Nucleus accumbens (tissue), 56 donors: ENCODE measurements around the gene USP17L17.
"Not testable (repeated sequence)": the region's sequence is repeated elsewhere in the genome, so short reads cannot be mapped to it uniquely, and the experiment has no call there.

Experiments used
- DNase-seq, 56 donors: peaks; one replicate each; lab custom pipeline; 2025; lab: John Stamatoyannopoulos, UW

The USP17L17 gene, protein sequence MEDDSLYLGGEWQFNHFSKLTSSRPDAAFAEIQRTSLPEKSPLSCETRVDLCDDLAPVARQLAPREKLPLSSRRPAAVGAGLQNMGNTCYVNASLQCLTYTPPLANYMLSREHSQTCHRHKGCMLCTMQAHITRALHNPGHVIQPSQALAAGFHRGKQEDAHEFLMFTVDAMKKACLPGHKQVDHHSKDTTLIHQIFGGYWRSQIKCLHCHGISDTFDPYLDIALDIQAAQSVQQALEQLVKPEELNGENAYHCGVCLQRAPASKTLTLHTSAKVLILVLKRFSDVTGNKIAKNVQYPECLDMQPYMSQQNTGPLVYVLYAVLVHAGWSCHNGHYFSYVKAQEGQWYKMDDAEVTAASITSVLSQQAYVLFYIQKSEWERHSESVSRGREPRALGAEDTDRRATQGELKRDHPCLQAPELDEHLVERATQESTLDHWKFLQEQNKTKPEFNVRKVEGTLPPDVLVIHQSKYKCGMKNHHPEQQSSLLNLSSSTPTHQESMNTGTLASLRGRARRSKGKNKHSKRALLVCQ

GRCh38 chr4:9243579-9243978, at the start of gene USP17L17:
TSS of gene USP17L17 (plus strand) at chr4:9243879. CDS start at chr4:9243879, 0 bp downstream.
- DNase-seq, result not testable (repeated sequence)

DNA sequence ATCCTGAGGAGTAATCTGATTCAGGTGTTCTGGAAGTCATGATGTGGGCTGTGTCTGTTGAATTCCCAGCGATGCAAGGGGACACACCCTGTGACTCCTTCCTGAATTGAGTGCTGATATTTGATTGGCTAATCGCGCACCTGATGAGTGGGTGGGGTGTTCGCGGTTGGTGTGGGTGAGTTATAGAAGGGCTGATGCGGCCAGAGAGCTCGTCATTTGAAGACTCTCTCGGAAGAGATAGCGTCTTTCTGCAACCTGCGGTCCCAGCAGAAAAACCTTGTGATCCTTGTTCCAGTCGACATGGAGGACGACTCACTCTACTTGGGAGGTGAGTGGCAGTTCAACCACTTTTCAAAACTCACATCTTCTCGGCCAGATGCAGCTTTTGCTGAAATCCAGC, 33.3 kb upstream of the USP17L17 start, which contains the start of gene USP17L10:
Gene USP17L10, plus strand, starts transcription at position 301 of the 400 bp plus-strand sequence. Its CDS starts 0 bp downstream, at position 301.
- DNase-seq, result not testable (repeated sequence)

DNA sequence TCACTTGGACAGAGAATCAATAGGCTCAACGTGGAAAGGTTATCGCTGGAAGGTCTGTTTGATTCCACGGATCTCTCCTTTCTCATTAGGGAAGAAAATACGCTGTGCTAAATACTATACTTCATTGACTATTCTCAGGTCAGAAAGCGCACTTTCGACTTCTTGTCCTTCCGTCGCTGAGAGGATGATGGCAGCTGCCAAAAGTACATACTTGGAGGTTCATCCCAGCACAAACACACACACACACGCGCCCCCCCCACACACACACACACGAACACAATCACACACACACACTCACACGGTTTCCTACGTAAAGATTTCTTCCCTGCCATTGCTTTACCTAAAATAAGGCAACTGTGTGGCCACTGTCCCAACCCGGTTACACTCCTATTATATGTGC, 29.0 kb upstream of the USP17L17 start:
- not testable (repeated sequence) for DNase-seq

DNA sequence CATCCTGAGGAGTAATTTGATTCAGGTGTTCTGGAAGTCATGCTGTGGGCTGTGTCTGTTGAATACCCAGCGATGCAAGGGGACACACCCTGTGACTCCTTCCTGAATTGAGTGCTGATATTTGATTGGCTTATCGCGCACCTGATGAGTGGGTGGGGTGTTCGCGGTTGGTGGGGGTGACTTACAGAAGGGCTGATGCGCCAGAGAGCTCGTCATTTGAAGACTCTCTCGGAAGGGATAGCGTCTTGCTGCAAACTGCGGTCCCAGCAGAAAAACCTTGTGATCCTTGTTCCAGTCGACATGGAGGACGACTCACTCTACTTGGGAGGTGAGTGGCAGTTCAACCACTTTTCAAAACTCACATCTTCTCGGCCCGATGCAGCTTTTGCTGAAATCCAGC, 28.6 kb upstream of the USP17L17 start, which contains the start of gene USP17L11:
Gene USP17L11, plus strand, starts transcription at position 301 of the 400 bp plus-strand sequence. Its CDS starts 0 bp downstream, at position 301.
- DNase-seq, result not testable (repeated sequence)

DNA sequence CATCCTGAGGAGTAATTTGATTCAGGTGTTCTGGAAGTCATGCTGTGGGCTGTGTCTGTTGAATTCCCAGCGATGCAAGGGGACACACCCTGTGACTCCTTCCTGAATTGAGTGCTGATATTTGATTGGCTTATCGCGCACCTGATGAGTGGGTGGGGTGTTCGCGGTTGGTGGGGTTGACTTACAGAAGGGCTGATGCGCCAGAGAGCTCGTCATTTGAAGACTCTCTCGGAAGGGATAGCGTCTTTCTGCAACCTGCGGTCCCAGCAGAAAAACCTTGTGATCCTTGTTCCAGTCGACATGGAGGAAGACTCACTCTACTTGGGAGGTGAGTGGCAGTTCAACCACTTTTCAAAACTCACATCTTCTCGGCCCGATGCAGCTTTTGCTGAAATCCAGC, 23.8 kb upstream of the USP17L17 start, which contains the start of gene USP17L12:
Gene USP17L12, plus strand, starts transcription at position 301 of the 400 bp plus-strand sequence. Its CDS starts 0 bp downstream, at position 301.
- not testable (repeated sequence) for DNase-seq

GRCh38 chr4:9224596-9224995, 19.1 kb upstream of the USP17L17 start, which contains the start of gene USP17L13:
TSS of gene USP17L13 (plus strand) at chr4:9224896. CDS start at chr4:9224896, 0 bp downstream.
- DNase-seq, result not testable (repeated sequence)

GRCh38 chr4:9230249-9230648, 13.4 kb upstream of the USP17L17 start:
- not testable (repeated sequence) for DNase-seq

- not testable (repeated sequence) for DNase-seq
Measured at GRCh38 chr4:9234085-9234484, 9.6 kb upstream of the USP17L17 start, which contains the start of gene USP17L15. TSS of gene USP17L15 (plus strand) at chr4:9234385. CDS start at chr4:9234385, 0 bp downstream.

- DNase-seq, result not testable (repeated sequence)
Measured at GRCh38 chr4:9238461-9238860, 5.2 kb upstream of the USP17L17 start.

- DNase-seq, result not testable (repeated sequence)
Measured at GRCh38 chr4:9247953-9248680, 4.4 kb downstream of the USP17L17 start, which contains the start of gene USP17L18. TSS of gene USP17L18 (plus strand) at chr4:9248630. CDS start at chr4:9248630, 0 bp downstream.

DNA sequence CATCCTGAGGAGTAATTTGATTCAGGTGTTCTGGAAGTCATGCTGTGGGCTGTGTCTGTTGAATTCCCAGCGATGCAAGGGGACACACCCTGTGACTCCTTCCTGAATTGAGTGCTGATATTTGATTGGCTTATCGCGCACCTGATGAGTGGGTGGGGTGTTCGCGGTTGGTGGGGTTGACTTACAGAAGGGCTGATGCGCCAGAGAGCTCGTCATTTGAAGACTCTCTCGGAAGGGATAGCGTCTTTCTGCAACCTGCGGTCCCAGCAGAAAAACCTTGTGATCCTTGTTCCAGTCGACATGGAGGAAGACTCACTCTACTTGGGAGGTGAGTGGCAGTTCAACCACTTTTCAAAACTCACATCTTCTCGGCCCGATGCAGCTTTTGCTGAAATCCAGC, 9.4 kb downstream of the USP17L17 start, which contains the start of gene USP17L19:
Gene USP17L19, plus strand, starts transcription at position 301 of the 400 bp plus-strand sequence. Its CDS starts 0 bp downstream, at position 301.
- not testable (repeated sequence) for DNase-seq

- not testable (repeated sequence) for DNase-seq
Measured at GRCh38 chr4:9257824-9258223, 14.1 kb downstream of the USP17L17 start, which contains the start of gene USP17L20. TSS of gene USP17L20 (plus strand) at chr4:9258124. CDS start at chr4:9258124, 0 bp downstream.

- DNase-seq, result not testable (repeated sequence)
Measured at GRCh38 chr4:9262572-9262971, 18.9 kb downstream of the USP17L17 start, which contains the start of gene USP17L21. TSS of gene USP17L21 (plus strand) at chr4:9262872. CDS start at chr4:9262872, 0 bp downstream.

GRCh38 chr4:9267319-9267718, 23.6 kb downstream of the USP17L17 start, which contains the start of gene USP17L22:
TSS of gene USP17L22 (plus strand) at chr4:9267619. CDS start at chr4:9267619, 0 bp downstream.
- not testable (repeated sequence) for DNase-seq

GRCh38 chr4:9271719-9272118, 28.0 kb downstream of the USP17L17 start:
- DNase-seq, result not testable (repeated sequence)
